B cell (primary cell): ENCODE measurements around the gene ABTB2. TPM values are rescaled to one million over a fixed set of nuclear protein-coding genes. Genes with fewer than 3 reads are reported as not detected.

Experiments
- ATAC-seq: fragments of 200-7000 bp; cut with Tn5 transposase; one replicate; pipeline ENCODE4 v1.10.0; 2021; ENCODE audit warnings: low read depth, mild to moderate bottlenecking, moderate number of reproducible peaks, moderate library complexity
- CTCF ChIA-PET: fragments of 350-600 bp; sonication (Branson Sonifier 250); formaldehyde crosslinking; loops from one replicate; lab custom pipeline; 2021; ENCODE audit warnings: antibody characterized with exemption, inconsistent platforms; lab: Charles Lee
- POLR2A ChIA-PET: fragments of 350-600 bp; sonication (Branson Sonifier 250); formaldehyde crosslinking; loops from one replicate; lab custom pipeline; 2021; ENCODE audit warnings: antibody characterized with exemption; lab: Charles Lee
- DNase-seq: peaks from one replicate; pipeline ENCODE4 v3.0.0; 2013
- H2AFZ ChIP-seq: 2 replicates; pipeline ENCODE4 v1.6.1; 2012; ENCODE audit warnings: mild to moderate bottlenecking, low read depth, low read length; ENCODE audit not compliant: insufficient read depth, poor library complexity, severe bottlenecking
- H3K27ac ChIP-seq, 2 donors: 1 replicate in 1 of 2; 2 replicates in 1 of 2; pipeline ENCODE4 v1.5.1; 2012 to 2013; ENCODE audit warnings: low read length in 2 of 2, mild to moderate bottlenecking in 2 of 2, moderate library complexity in 1 of 2
- H3K27me3 ChIP-seq, 4 experiments: fragments of 200-600 bp in 1 of 4; sonication (generic) in 1 of 4; replicated peaks in 1 of 4; 1 replicate in 2 of 4; 2 replicates in 2 of 4; pipeline versions ENCODE4 v1.6.1 to v1.7.0; 2013 to 2016; ENCODE audit warnings: low read length in 3 of 4, mild to moderate bottlenecking in 2 of 4, mixed read lengths in 1 of 4, moderate library complexity in 1 of 4; ENCODE audit not compliant: insufficient read depth in 4 of 4, control insufficient read depth in 3 of 4; ENCODE audit errors: control extremely low read depth in 1 of 4
- H3K36me3 ChIP-seq, 2 experiments: replicated peaks in 1 of 2; 1 replicate in 1 of 2; 2 replicates in 1 of 2; pipeline versions ENCODE4 v1.6.1 to v1.7.1; 2013; ENCODE audit warnings: low read length in 1 of 2; ENCODE audit not compliant: insufficient read depth in 2 of 2, control insufficient read depth in 1 of 2; ENCODE audit errors: control extremely low read depth in 1 of 2, extremely low read depth in 1 of 2
- H3K4me1 ChIP-seq, 2 donors: fragments of 200-600 bp in 1 of 2; sonication (generic) in 1 of 2; 1 replicate in 1 of 2; 2 replicates in 1 of 2; pipeline versions ENCODE4 v1.5.1 to v1.6.1; 2013 to 2017; ENCODE audit warnings: low read length in 2 of 2; ENCODE audit not compliant: control insufficient read depth in 2 of 2, insufficient read depth in 2 of 2
- H3K4me2 ChIP-seq: replicated peaks from 2 replicates; pipeline ENCODE3; 2012; ENCODE audit warnings: mild to moderate bottlenecking, low read depth, low read length; ENCODE audit not compliant: poor library complexity, severe bottlenecking
- H3K4me3 ChIP-seq, 5 experiments: fragments of 200-600 bp in 1 of 5; sonication (generic) in 1 of 5; 1 replicate in 3 of 5; 2 replicates in 2 of 5; pipeline versions ENCODE4 v1.5.1 to v1.7.0; 2011 to 2016; ENCODE audit warnings: low read length in 4 of 5, mild to moderate bottlenecking in 4 of 5, low read depth in 2 of 5, control low read depth in 1 of 5, moderate library complexity in 1 of 5; ENCODE audit not compliant: insufficient read depth in 1 of 5; ENCODE audit errors: control extremely low read depth in 1 of 5, extremely low read depth in 1 of 5
- H3K79me2 ChIP-seq: fragments of 200-600 bp; sonication (generic); one replicate; pipeline ENCODE4 v1.6.0; 2016; ENCODE audit warnings: low read length; ENCODE audit not compliant: control insufficient read depth, insufficient read depth
- H3K9ac ChIP-seq: fragments of 200-600 bp; sonication (generic); 2 replicates; pipeline ENCODE4 v1.6.1; 2017; ENCODE audit warnings: mild to moderate bottlenecking, low read length, moderate library complexity
- H3K9me3 ChIP-seq, 3 donors: one replicate each; pipeline versions ENCODE4 v1.6.1 to v1.7.1; 2013; ENCODE audit warnings: low read length in 2 of 3; ENCODE audit not compliant: control insufficient read depth in 2 of 3, insufficient read depth in 1 of 3; ENCODE audit errors: control extremely low read depth in 1 of 3
- H4K20me1 ChIP-seq: 2 replicates; pipeline ENCODE4 v1.6.0; 2012; ENCODE audit warnings: mild to moderate bottlenecking, low read length; ENCODE audit not compliant: insufficient read depth, control insufficient read depth, poor library complexity, severe bottlenecking
- H3K27ac Mint-ChIP-seq: one replicate; pipeline ENCODE4 v1.8.0; 2021; ENCODE audit warnings: mixed read lengths
- H3K27me3 Mint-ChIP-seq: one replicate; pipeline ENCODE4 v1.8.0; 2021; ENCODE audit warnings: mixed read lengths
- H3K4me1 Mint-ChIP-seq: one replicate; pipeline ENCODE4 v1.8.0; 2021; ENCODE audit warnings: mixed read lengths
- H3K4me3 Mint-ChIP-seq: one replicate; pipeline ENCODE4 v1.8.0; 2021; ENCODE audit warnings: mixed read lengths
- H3K9me3 Mint-ChIP-seq: one replicate; pipeline ENCODE4 v1.8.0; 2022; ENCODE audit warnings: mixed read lengths; ENCODE audit not compliant: insufficient read depth
- CTCF ChIP-seq: fragments of 200-600 bp; IDR thresholded peaks from one replicate; pipeline ENCODE4 v1.8.0; 2022; ENCODE audit warnings: antibody characterized with exemption, mild to moderate bottlenecking
- EZH2 ChIP-seq: IDR thresholded peaks from 2 replicates; pipeline ENCODE4 v1.6.1; 2012; ENCODE audit warnings: borderline replicate concordance, low read depth, mild to moderate bottlenecking, moderate library complexity, low read length; ENCODE audit not compliant: insufficient read depth, poor library complexity, severe bottlenecking
- WGBS: methylation state at CpG from one replicate; pipeline ENCODE4 v1.1.5; 2013; ENCODE audit warnings: missing lambda C conversion rate; ENCODE audit not compliant: insufficient coverage; 5-methylcytosine and 5-hydroxymethylcytosine counted together
- intact Hi-C: fragments of 100-400 bp; cut with micrococcal nuclease; formaldehyde crosslinking; loops from one replicate; pipeline ENCODE4 v1.10.0; 2022
- polyA plus RNA-seq: library from polyadenylated mRNA; depleted of rRNA; stranded (reverse); fragments of >200 nt; gene quantifications from 2 replicates; pipeline ENCODE4 v1.2.3, GENCODE V29; 2012
- total RNA-seq, 2 donors: library from RNA; stranded (reverse); fragments of 120-200 nt in 1 of 2; gene quantifications; 1 replicate in 1 of 2; 2 replicates in 1 of 2; pipeline versions ENCODE4 v1.2.3 to v1.2.4, GENCODE V29; 2013 to 2022

Gene ABTB2
- total and polyA plus RNA-seq, 2 donors (not counting 1 experiment from before 2014, with no cell fraction given) = 0.30 to 5.9 TPM

GRCh38 chr11:34305193-34305592 is 52.6 kb downstream of the ABTB2 start:
- H3K4me1 ChIP-seq = peaks cover 10 to 11% of the 10 kb centered on the region in 2 donors
- no peak overlapping the region for H3K27ac Mint-ChIP-seq
- no peak overlapping the region for H3K4me3 Mint-ChIP-seq
- no peaks in the 10 kb centered on the region for H3K9me3 Mint-ChIP-seq
- no peak overlapping the region for H3K4me2 ChIP-seq
- WGBS = 100% methylated on average over 3 of the region's 7 CpGs
- no peaks in the 10 kb centered on the region for H3K27me3 Mint-ChIP-seq
- ChIA-PET CTCF (interaction anchor here (0.5 kb wide), 1 partner anchor 126 kb away, joined by 3 read pairs; no protein-coding TSS in a partner anchor), POLR2A (no interaction called here)
- H3K9me3 ChIP-seq = no peaks in the 10 kb centered on the region
- H3K9ac ChIP-seq = no peak overlapping the region
- peaks cover 23% of the 10 kb centered on the region for H3K4me1 Mint-ChIP-seq
- no peak for TF ChIP-seq EZH2
- TF ChIP-seq CTCF = no peak
- H2AFZ ChIP-seq = no peak overlapping the region
- H3K4me3 ChIP-seq = no peak overlapping the region
- no peaks in the 10 kb centered on the region for H3K27me3 ChIP-seq
- H3K79me2 ChIP-seq = no peaks in the 10 kb centered on the region
- intact Hi-C loops = no loop called here
- no peaks in the 10 kb centered on the region for H4K20me1 ChIP-seq
- DNase-seq (no peak), ATAC-seq (no peak)
- H3K27ac ChIP-seq = no peak overlapping the region
- H3K36me3 ChIP-seq = no peaks in the 10 kb centered on the region

GRCh38 chr11:34303028-34303570 is 54.7 kb downstream of the ABTB2 start:
- Histone ChIP-seq H3K36me3 (no peaks in the 10 kb centered on the region), H3K4me1 (peaks cover 10 to 11% of the 10 kb centered on the region in 2 donors), H2AFZ (peak overlapping the region; percentile 32), H3K27me3 (no peaks in the 10 kb centered on the region), H3K9me3 (no peaks in the 10 kb centered on the region), H3K27ac (no peak overlapping the region), H4K20me1 (no peaks in the 10 kb centered on the region), H3K9ac (no peak overlapping the region), H3K4me3 (no peak overlapping the region), H3K79me2 (no peaks in the 10 kb centered on the region), H3K4me2 (no peak overlapping the region)
- ChIA-PET CTCF (interaction anchor here (0.7 kb wide), 1 partner anchor 129 kb away, joined by 3 read pairs; no protein-coding TSS in a partner anchor), POLR2A (interaction anchor here (1.2 kb wide), 1 partner anchor 55 kb away, joined by 4 read pairs; the partner anchor contains the start of gene ABTB2)
- intact Hi-C loops = no loop called here
- WGBS = 95% methylated on average over 2 of the region's 4 CpGs
- no peak overlapping the region for H3K4me3 Mint-ChIP-seq
- peaks cover 25% of the 10 kb centered on the region for H3K4me1 Mint-ChIP-seq
- no peaks in the 10 kb centered on the region for H3K27me3 Mint-ChIP-seq
- no peak overlapping the region for H3K27ac Mint-ChIP-seq
- no peak for DNase-seq
- TF ChIP-seq EZH2 (no peak), CTCF (no peak)
- no peak for ATAC-seq
- H3K9me3 Mint-ChIP-seq = no peaks in the 10 kb centered on the region
